ENCODE measurements around the gene MAVS.
"Not testable (repeated sequence)": the region's sequence is repeated elsewhere in the genome, so short reads cannot be mapped to it uniquely, and the experiment has no call there.

The MAVS gene

DNA sequence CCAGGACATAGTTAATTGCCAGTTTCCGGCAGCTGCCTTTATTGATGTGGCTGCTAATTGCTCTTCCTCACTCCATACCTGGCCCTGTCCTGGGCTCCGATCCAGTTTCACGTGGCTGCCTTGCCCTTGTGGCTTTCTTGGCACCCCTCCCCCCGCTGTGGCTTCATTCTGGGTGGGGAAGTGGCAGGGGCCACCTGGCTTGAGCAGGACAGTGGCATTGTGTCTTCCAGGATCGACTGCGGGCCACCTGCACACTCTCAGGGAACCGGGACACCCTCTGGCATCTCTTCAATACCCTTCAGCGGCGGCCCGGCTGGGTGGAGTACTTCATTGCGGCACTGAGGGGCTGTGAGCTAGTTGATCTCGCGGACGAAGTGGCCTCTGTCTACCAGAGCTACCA lies 10.8 kb downstream of the MAVS start:
- DNase-seq: no peak

DNA sequence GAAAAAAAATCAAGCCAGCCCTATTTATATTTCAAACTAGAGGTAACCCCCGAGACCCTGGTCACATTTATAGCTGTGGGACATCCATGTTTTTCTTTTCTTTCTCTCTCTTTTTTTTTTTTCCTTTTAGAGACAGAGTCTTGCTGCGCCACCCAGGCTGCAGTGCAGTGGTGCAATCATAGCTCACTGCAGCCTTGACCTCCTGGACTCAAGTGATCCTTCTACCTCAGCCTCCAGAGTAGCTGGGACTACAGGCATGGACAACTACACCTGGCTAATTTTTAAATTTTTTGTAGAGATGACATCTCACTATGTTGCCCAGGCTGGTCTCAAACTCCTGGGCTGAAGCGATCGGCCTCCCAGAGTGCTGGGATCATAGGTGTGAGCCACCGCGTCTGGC lies 12.1 kb downstream of the MAVS start:
- no peak for DNase-seq

DNA sequence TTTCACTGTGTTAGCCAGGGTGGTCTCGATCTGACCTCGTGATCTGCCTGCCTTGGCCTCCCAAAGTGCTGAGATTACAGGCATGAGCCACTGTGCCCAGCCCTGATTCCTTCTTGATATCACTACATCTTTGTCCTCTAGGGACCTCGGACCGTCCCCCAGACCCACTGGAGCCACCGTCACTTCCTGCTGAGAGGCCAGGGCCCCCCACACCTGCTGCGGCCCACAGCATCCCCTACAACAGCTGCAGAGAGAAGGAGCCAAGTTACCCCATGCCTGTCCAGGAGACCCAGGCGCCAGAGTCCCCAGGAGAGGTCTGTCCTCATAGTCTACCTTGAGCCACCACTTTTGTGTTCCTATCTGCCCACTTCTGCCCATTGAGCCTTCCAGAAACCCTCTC lies 14.6 kb downstream of the MAVS start:
- no peak for DNase-seq

DNA sequence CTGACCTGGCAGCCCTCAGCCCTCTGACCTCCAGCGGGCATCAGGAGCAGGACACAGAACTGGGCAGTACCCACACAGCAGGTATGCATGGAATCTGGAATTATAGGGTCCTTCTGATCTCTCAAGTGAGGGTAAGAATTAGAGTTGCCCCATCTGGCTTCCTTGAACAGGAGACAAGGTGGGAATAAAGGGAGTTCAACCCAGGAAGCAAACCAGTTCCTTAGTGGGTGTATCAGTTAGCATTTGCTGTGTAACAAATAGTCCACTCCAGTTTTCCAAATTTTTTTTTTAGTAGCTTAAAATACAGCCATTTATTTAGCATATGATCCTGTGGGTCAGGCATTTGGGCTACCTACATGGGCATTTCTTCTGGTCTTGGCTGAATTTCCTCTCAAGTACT lies 15.7 kb downstream of the MAVS start:
- DNase-seq: no peak

DNA sequence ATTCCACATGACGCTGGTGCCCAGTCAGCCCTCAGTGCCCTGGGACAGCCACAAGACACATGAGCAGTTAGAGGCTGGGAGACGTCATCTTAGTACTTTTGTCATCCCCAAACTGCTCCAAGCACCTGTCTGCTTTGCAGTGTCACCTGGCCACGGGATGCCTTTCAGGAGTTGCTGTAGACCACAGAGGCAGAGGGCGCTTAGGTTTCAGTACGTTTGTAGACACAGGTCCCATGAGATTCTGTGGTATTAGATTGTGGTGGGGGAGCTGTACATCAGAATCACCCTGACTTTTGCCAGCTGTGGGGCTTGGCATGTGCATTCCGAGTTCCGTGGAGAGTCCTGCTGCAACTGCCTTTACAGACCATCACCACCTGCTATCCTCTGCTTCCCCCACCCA lies 16.7 kb downstream of the MAVS start:
- no peak for DNase-seq

DNA sequence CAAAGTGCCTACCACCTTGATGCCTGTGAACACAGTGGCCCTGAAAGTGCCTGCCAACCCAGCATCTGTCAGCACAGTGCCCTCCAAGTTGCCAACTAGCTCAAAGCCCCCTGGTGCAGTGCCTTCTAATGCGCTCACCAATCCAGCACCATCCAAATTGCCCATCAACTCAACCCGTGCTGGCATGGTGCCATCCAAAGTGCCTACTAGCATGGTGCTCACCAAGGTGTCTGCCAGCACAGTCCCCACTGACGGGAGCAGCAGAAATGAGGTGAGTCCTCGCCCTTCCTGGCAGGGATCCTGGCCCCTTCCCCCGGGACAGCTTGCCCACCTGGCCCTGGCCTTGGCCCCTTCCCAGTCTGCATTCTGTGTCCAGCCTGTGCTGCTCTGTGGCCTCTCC lies 17.9 kb downstream of the MAVS start:
- DNase-seq: no peak

DNA sequence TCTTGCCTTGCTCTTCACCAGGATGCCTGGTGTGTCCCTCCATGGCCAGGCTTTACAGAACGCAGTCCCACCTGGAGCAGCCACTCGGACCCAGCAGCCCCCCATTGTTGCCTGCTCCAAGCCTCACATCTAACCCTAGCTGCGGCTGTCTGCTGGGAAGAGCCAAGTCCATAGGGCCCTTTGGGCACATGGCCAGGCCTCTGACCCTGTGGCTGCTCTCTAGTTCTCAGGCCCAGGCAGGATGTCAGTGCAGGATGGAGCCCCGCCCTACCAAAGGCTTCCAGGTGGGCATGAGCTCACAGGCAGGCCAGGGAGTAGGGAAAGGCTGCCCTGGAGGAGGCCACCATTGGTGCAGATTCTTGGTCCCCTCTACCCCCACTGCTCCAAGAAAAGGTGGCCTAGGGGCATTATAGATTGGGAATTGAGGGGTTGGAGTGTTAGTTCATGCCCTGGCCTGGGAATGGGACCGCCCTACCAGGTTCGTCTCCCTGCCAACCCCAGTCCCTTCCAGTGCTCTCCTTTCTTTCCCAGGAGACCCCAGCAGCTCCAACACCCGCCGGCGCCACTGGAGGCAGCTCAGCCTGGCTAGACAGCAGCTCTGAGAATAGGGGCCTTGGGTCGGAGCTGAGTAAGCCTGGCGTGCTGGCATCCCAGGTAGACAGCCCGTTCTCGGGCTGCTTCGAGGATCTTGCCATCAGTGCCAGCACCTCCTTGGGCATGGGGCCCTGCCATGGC lies 18.7 kb downstream of the MAVS start:
- no peak for DNase-seq

DNA sequence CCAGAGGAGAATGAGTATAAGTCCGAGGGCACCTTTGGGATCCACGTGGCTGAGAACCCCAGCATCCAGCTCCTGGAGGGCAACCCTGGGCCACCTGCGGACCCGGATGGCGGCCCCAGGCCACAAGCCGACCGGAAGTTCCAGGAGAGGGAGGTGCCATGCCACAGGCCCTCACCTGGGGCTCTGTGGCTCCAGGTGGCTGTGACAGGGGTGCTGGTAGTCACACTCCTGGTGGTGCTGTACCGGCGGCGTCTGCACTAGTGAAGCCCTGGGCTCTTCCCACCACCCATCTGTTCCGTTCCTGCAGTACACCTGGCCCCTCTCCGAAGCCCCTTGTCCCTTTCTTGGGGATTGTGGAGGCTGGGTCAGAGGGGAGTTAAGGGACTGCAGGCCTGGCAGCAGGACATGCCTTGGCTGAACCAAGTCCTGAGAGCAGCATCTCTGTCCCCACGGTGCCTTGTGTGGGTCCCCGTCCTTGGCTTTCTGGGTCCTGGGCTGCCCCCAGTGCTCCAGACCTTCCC lies 19.3 kb downstream of the MAVS start:
- DNase-seq: no peak

DNA sequence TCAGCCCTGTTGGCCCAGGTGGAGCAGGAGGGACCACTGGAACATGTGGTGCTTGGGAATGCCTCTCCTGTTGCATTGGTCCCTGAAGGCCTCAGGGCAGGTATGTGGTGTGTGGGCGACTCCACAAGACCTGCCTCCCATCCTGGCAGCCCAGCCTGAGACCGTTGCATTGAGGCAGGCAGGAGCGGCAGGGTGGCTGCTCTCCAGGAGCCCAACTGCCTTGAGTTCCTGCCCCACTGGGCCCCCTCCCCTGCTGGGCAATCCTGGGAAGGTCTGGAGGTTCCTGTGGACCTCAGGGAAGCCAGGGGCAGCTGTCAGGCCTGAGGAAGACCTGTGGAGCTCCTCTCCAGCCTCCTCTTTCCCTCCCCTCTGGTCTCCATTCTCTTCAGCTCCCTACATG lies 19.8 kb downstream of the MAVS start:
- peak; percentile 71 for DNase-seq

DNA sequence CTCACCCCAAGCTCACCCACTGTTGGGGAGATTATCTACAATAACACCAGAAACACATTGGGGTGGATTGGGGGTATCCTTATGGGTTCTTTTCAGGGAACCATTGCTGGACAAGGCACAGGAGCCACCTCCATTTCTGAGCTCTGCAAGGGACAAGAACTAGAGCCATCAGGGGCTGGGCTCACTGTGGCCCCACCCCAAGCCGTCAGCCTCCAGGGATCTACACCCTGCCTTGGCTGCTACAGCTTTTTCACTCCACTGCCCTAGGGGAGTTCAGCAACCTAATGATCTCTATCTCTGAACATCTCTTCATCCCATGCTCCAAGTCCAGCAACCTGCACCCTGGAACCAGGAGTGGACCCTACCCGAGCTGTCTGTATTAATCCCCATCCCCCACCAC lies 21.2 kb downstream of the MAVS start:
- no peak for DNase-seq

DNA sequence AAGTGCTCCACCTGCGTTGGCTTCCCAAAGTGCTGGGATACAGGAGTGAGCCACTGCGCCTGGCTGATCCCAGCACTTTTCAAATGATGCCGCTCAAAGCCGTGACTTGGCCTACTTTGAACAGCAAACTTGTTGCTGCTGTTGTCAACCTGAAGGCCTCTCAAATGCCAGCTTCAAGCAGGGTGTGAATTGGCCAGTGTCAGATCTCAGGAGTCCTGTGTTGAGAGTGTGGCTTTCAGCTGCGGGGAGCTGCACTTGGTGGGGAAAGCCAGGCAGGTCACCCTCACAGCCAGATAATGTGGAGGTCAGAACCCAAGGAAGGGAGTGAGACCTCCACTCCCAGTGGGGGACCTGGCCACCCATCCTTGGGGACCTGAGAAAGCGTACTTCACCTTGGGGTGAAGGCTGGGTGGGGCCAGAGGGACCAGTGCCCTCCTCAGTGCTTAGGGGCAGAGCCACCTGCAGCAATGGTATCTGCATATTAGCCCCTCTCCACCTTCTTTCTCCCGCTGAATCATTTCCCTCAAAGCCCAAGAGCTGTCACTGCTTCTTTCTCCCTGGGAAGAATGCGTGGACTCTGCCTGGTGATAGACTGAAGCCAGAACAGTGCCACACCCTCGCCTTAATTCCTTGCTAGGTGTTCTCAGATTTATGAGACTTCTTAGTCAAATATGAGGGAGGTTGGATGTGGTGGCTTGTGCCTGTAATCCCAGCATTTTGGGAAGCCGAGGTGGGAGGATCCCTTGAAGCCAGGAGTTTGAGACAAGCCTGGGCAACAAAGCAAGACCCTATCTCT lies 23.4 kb downstream of the MAVS start:
- DNase-seq: peak; percentile 57

DNA sequence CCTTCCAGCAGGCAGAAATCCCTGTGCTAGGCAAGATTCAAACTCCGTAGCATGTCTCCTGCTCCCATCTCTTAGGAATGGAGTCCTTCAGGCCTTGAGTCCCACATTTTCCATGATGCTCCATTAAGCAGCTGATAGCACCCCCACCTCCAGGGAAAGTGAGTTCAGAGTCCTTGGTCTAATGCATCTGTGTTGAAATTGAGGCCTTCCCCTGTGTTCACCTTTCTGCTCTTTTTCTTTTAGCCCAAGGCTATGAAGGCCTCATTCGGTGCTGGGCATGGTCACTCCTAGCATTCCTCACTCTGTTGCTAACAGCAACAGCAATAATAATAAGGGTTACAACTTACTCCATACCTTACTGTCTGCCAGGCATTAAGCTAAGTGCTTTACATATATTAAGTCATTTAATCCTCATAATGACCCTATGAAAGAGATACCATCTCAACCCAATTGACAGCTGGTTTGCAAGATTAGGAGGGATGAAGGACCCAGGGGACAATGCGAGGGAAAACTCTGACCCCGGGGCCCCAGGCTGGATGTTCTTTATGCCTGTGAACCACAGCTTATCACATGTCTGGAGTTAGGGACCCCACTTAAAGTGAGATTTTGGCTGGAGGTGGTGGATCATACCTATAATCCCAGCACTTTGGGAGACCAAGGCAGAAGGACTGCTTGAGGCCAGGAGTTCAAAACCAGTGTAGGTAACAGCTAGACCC lies 25.1 kb downstream of the MAVS start:
- DNase-seq: peak; percentile 67

DNA sequence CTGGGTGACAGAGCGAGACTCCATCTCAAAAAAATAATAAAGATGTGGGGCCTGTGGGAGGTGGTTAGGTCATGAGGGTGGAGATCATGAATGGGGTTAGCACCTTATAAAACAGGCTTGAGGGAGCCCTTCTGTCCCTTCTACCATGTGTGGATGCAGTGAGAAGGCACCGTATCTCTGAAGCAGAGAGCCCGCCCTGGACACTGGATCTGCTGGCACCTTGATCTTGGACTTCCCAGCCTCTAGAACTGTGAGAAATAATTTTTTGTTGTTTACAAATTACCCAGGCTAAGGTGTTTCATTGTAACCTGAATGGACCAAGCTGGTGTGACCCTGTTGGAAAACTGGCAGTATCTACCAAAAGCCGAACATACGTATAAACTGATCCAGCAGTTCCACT lies 26.9 kb downstream of the MAVS start:
- DNase-seq: no peak

DNA sequence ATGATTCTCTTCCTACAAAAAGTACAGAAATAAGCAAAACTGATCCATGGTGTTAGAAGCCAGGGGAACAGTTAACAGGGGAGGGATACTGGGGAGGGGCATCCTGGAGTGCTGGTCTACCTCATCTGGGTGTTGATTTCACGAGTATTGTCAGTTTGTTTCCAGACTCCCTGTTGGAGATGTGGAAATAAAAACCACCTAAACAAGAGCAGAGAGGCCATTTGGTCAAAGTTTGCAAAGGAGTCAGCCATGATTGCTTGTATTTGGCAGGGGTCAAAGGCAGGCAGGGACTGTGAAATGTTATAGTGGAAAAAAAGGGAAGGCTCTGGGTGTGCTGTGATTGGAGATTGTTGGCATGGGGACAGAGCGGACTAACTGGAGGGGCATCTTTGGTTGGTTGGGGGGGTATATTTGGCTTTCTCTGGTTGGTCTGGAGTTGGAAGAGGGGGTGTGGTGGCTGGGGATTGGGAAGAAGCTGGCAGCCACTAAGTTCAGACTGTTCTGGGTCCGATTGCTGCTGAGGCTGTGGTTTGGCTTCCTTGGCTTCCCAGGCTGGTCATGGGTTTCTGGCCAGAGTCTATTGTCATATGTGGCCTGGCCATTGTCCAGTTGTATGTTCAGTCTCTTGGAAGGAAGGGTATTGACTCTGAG lies 27.7 kb downstream of the MAVS start:
- no peak for DNase-seq

DNA sequence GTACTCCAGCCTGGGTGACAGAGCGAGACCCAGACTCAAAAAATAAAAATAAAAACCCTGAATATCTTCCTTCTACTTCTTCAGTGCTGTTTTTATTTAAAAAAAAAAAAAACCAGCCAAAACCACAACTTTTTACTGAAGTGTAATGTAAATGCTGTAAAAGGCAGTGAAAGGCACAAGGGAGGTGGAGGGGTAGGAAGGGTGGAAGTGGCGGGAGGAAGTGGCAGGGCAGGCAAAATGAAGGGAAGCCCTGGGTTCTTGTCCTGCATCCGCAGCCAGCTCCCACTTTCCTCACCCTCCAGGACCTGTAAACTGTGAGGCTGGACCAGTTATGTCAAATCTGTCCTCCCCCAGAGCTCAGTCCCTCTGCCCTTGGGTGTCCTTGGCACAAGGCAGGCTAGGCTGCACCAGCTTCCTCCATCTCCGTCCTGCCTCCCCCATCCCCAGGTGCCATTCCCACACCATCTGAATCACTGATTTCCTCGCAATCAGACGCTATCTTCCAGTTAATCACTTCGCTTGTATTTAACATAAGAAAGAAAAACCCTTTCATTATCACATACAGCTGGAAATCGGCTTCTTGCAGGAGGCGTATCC lies 28.8 kb downstream of the MAVS start:
- no peak for DNase-seq

DNA sequence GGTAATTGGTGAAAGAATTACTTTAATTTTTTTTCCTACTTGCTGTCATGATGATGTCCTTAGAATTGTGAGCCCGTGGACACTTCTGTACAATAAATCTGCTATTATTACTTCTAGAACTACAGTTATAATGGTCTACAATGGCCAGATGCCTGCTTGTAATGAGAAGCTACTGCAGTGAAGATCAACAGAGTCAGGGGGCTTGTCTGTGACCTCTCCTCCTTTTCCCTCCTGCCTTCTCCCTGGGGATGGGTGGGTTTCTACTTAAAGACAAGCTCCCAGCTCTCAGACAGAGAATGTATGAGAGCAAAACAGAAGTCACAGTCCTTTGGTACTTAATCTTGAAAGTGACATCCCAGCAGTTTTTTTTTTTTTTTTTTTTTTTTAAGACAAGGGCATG lies 29.4 kb downstream of the MAVS start:
- DNase-seq: no peak

DNA sequence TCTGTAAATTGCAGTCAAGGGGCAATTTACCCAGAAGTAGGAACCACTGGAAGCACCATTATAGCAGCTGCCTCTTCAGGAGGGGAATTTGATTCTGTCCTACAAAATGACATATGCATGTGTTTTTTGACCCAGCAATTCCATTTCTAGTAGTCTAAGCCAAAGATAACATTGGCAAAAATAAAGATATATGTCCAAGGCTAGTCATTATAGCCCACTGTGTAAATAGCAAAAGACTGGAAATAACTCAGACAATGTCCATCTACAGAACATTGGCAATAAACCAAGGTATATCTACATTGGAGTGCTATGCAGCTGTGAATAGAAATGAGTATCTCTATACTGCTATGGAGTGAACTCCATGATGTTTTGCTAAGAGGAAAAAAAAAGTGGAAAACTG lies 30.0 kb downstream of the MAVS start:
- no peak for DNase-seq

DNA sequence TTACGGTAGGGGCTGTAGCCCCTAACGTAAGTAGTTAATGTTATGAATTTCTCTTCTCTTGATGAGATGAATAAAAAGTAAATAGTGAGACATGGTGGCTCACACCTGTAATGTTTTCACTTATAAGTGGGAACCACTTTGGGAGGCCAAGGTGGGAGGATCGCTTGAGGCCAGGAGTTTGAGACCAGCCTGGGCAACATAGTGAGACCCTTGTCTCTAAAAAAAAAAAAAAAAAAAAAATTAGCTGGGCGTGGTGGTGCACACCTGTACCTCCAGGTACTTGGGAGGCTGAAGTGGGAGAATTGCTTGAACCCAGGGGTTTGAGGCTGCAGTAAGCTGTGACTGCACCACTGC lies 32.3 kb downstream of the MAVS start:
- not testable (repeated sequence) for DNase-seq

DNA sequence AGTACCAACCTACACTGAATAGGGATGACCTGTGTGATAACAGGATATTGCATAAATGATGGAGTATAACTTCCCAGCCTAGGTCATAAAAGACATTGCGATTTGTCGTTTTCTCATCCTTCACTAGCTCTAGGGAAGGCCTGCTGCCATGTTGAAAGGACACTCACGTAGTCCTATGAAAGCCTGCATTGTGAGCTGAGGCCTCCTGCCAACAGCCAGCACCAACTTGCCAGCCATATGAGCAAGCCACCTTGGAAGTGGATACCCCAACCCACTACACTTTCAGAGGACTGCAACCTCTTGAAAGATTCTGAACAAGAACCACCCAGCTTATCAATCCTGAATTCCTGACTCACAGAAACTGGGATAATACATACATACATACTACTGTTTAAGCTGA lies 39.1 kb downstream of the MAVS start:
- no peak for DNase-seq

DNA sequence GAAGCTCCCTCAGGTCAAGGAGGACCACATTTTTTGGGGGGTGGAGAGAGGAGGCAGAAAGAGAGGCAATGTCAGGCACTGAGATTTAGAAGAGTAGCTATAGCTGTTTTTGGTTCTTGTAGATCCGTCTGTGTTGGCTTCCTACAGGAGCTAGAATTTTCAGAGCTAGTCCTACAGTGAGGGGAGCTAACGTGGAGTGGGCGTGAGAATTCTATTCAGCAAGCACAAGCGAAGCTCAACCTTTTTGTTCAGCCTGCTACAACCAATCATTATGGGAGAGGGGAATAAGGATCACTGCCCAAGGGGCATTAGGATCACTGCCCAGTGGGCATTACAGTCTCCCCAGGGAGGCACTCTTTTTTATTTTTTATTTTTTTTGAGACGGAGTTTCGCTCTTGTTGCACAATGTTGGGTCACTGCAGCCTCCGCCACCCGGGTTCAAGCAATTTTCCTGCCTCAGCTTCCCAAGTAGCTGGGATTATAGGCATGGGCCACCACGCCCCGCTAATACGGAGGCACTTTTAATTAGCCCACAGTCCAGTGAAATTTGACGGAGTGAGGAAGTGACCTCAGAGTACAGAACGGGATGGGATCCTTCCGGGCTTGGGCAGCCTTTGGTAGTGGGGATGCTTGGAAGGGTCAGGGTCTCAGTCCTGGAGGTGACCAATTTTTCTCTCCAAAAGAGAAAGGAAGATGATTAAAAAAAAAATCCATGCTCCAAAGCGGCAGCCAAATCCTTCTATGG lies 41.4 kb downstream of the MAVS start:
- no peak for DNase-seq

DNA sequence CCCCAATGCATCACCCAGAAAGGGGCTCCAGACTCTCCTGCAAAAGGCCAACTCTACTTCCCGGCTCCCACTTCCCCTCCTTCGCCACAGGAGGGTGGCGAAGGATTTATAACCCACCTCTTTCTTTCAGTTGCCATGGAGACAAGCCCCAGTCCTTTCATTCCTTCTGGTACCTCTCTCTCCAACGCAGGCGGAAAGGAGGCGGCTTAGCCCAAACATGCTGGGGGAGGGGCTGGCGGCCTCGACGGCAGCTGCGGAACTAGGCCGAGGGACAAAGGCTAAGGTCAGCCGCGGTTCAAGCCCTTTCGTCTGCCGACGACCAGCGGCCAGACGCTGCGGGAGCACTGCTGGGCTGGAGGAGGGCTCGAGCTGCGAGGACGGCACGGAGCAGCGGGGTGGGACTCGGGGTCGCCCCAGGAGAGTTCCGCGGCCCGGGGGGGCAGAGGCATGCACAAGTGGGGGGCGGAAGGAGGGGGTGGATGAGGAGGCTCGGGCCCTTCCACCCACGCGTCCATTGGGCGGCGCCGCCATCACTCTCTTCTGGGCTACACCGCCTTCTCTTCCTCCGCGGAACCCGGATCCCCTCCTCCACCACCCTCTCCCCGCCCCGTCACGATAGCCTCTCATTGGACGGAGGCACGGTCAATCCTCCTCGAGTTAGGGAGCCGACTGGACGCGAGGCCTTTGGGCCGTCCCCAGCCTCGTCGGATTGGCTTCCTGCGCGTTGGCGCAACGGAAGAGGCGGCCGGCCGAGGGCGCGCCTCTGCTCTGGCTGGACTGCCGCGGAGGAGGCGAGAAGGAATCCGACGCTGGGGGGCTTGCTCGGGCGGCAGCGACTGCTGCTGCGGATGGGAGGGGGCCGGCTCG lies 42.2 kb downstream of the MAVS start, which contains the start of gene PANK2:
Gene PANK2 (plus strand): TSS at position 766 of the 867 bp plus-strand sequence.
- peak; percentile 100 for DNase-seq

Data from islet precursor cell (in vitro differentiated cells).